Common myeloid progenitor, CD34-positive (primary cell): Measurements from ENCODE around the gene SDCBP2.

Source experiments
- CTCF ChIA-PET: fragments of 350-600 bp; sonication (Branson Sonifier 250); formaldehyde crosslinking; loops from one replicate; lab custom pipeline; 2021; ENCODE audit warnings: antibody characterized with exemption; lab: Charles Lee
- POLR2A ChIA-PET: fragments of 350-600 bp; sonication (Branson Sonifier 250); formaldehyde crosslinking; loops from one replicate; lab custom pipeline; 2021; ENCODE audit warnings: antibody characterized with exemption; lab: Charles Lee
- DNase-seq, 3 donors: peaks; one replicate each; pipeline versions ENCODE4 v3.0.0 to v3.0.0-alpha.2; 2013
- H3K27ac ChIP-seq, 2 experiments: 1 replicate in 1 of 2; 2 replicates in 1 of 2; pipeline ENCODE4 v1.7.0; 2013; ENCODE audit warnings: inconsistent platforms in 2 of 2, low read length in 2 of 2, mild to moderate bottlenecking in 2 of 2, low read depth in 1 of 2, moderate library complexity in 1 of 2; ENCODE audit not compliant: severe bottlenecking in 2 of 2, insufficient read depth in 1 of 2, poor library complexity in 1 of 2
- H3K27me3 ChIP-seq, 5 experiments: replicated peaks in 2 of 5; 1 replicate in 3 of 5; 2 replicates in 2 of 5; pipeline versions ENCODE4 v1.6.1 to v1.7.0; 2013; ENCODE audit warnings: low read length in 4 of 5, mild to moderate bottlenecking in 2 of 5, moderate library complexity in 2 of 5, inconsistent platforms in 1 of 5; ENCODE audit not compliant: insufficient read depth in 5 of 5, control insufficient read depth in 4 of 5
- H3K36me3 ChIP-seq, 4 experiments: 1 replicate in 2 of 4; 2 replicates in 2 of 4; pipeline versions ENCODE4 v1.6.1 to v1.7.0; 2013; ENCODE audit warnings: low read length in 3 of 4, control low read depth in 1 of 4, mild to moderate bottlenecking in 1 of 4; ENCODE audit not compliant: control insufficient read depth in 4 of 4, insufficient read depth in 4 of 4
- H3K4me1 ChIP-seq, 4 experiments: 1 replicate in 3 of 4; 2 replicates in 1 of 4; pipeline versions ENCODE4 v1.6.1 to v1.7.1; 2013; ENCODE audit warnings: low read length in 3 of 4, mild to moderate bottlenecking in 3 of 4, control low read depth in 1 of 4, inconsistent platforms in 1 of 4, moderate library complexity in 1 of 4; ENCODE audit not compliant: control insufficient read depth in 4 of 4, insufficient read depth in 4 of 4; ENCODE audit errors: control extremely low read depth in 1 of 4
- H3K4me3 ChIP-seq, 7 experiments: 1 replicate in 4 of 7; 2 replicates in 3 of 7; pipeline versions ENCODE4 v1.5.1 to v1.7.0; 2013; ENCODE audit warnings: mild to moderate bottlenecking in 7 of 7, low read length in 6 of 7, moderate library complexity in 6 of 7, inconsistent platforms in 2 of 7, low read depth in 2 of 7, control low read depth in 1 of 7; ENCODE audit not compliant: insufficient read depth in 4 of 7, control insufficient read depth in 1 of 7; ENCODE audit errors: extremely low read depth in 1 of 7
- H3K9me3 ChIP-seq, 5 experiments: 1 replicate in 4 of 5; 2 replicates in 1 of 5; pipeline versions ENCODE4 v1.6.1 to v1.7.1; 2013; ENCODE audit warnings: low read length in 4 of 5, mild to moderate bottlenecking in 2 of 5, inconsistent platforms in 1 of 5, low read depth in 1 of 5, moderate library complexity in 1 of 5; ENCODE audit not compliant: control insufficient read depth in 4 of 5, insufficient read depth in 2 of 5; ENCODE audit errors: control extremely low read depth in 1 of 5
- WGBS: methylation state at CpG from one replicate; pipeline ENCODE4 v1.1.5; 2013; ENCODE audit not compliant: insufficient coverage; 5-methylcytosine and 5-hydroxymethylcytosine counted together

The SDCBP2 gene

GRCh38 chr20:1310071-1310470 is 18.9 kb downstream of the SDCBP2 start:
- CTCF ChIA-PET, result interaction anchor here (1.2 to 1.7 kb wide), 4 partner anchors 12 to 128 kb away, joined by 5 to 7 read pairs (median 6); no protein-coding TSS in a partner anchor

GRCh38 chr20:1309439-1309847 is 19.5 kb downstream of the SDCBP2 start:
- CTCF ChIA-PET, result interaction anchor here (0.9 to 1.7 kb wide), 6 partner anchors 13 to 129 kb away, joined by 3 to 7 read pairs (median 5); no protein-coding TSS in a partner anchor
- POLR2A ChIA-PET, result no interaction called here
- H3K36me3 ChIP-seq, result no peaks in the 10 kb centered on the region
- no peak overlapping the region for H3K4me3 ChIP-seq
- no peaks in the 10 kb centered on the region for H3K27me3 ChIP-seq
- no peak overlapping the region for H3K27ac ChIP-seq
- WGBS, result 91% methylated on average over 6 of the region's 12 CpGs
- no peaks in the 10 kb centered on the region for H3K9me3 ChIP-seq
- DNase-seq, result no peak
- peaks cover 0 to 8% (median 4%) of the 10 kb centered on the region in 4 experiments for H3K4me1 ChIP-seq

More at GRCh38 chr20:1310071-1310470, 18.9 kb downstream of the SDCBP2 start:
- peaks cover 0 to 8% (median 4%) of the 10 kb centered on the region in 4 experiments for H3K4me1 ChIP-seq
- no peak for DNase-seq
- POLR2A ChIA-PET, result no interaction called here
- no peak overlapping the region for H3K27ac ChIP-seq
- WGBS, result 98% methylated on average over 7 of the region's 9 CpGs
- H3K9me3 ChIP-seq, result no peaks in the 10 kb centered on the region
- H3K4me3 ChIP-seq, result no peak overlapping the region
- no peaks in the 10 kb centered on the region for H3K36me3 ChIP-seq
- no peaks in the 10 kb centered on the region for H3K27me3 ChIP-seq

- WGBS, result 96% methylated on average over 6 of the region's 9 CpGs
- ChIA-PET POLR2A (no interaction called here), CTCF (interaction anchor here (0.9 to 1.8 kb wide), 5 partner anchors 19 to 201 kb away, joined by 3 to 7 read pairs (median 4); no protein-coding TSS in a partner anchor)
These were observed 20.2 kb downstream of the SDCBP2 start for GRCh38 chr20:1308702-1309095.

GRCh38 chr20:1308067-1308701 is 20.8 kb downstream of the SDCBP2 start:
- CTCF ChIA-PET, result interaction anchor here (0.9 to 1.8 kb wide), 4 partner anchors 19 to 200 kb away, joined by 3 to 5 read pairs (median 4); no protein-coding TSS in a partner anchor
- H3K4me1 ChIP-seq, result peaks cover 0 to 1% (median under 1%) of the 10 kb centered on the region in 4 experiments
- H3K36me3 ChIP-seq, result no peaks in the 10 kb centered on the region
- no peak overlapping the region for H3K27ac ChIP-seq
- H3K9me3 ChIP-seq, result no peaks in the 10 kb centered on the region
- H3K4me3 ChIP-seq, result no peak overlapping the region
- DNase-seq, result no peak
- POLR2A ChIA-PET, result no interaction called here
- no peaks in the 10 kb centered on the region for H3K27me3 ChIP-seq
- 89% methylated on average over 8 of the region's 13 CpGs for WGBS

More at GRCh38 chr20:1308702-1309095, 20.2 kb downstream of the SDCBP2 start:
- Histone ChIP-seq H3K4me1 (peaks cover 0 to 5% (median 2%) of the 10 kb centered on the region in 4 experiments), H3K9me3 (no peaks in the 10 kb centered on the region), H3K36me3 (no peaks in the 10 kb centered on the region), H3K27me3 (no peaks in the 10 kb centered on the region), H3K4me3 (no peak overlapping the region), H3K27ac (no peak overlapping the region)
- no peak for DNase-seq

GRCh38 chr20:1307571-1307971 is 21.4 kb downstream of the SDCBP2 start:
- ChIA-PET POLR2A (no interaction called here), CTCF (interaction anchor here (1.4 to 1.8 kb wide), 2 partner anchors 196 to 199 kb away, joined by 3 to 5 read pairs; no protein-coding TSS in a partner anchor)
- no peak overlapping the region for H3K27ac ChIP-seq
- H3K36me3 ChIP-seq, result no peaks in the 10 kb centered on the region
- H3K9me3 ChIP-seq, result no peaks in the 10 kb centered on the region
- H3K27me3 ChIP-seq, result no peaks in the 10 kb centered on the region
- H3K4me1 ChIP-seq, result no peaks in the 10 kb centered on the region
- no peak overlapping the region for H3K4me3 ChIP-seq
- DNase-seq, result no peak
- 96% methylated on average over 13 of the region's 13 CpGs for WGBS

GRCh38 chr20:1307171-1307570 is 21.8 kb downstream of the SDCBP2 start:
- Histone ChIP-seq H3K27me3 (no peaks in the 10 kb centered on the region), H3K9me3 (no peaks in the 10 kb centered on the region), H3K36me3 (no peaks in the 10 kb centered on the region), H3K4me3 (no peak overlapping the region), H3K4me1 (no peaks in the 10 kb centered on the region), H3K27ac (no peak overlapping the region)
- DNase-seq, result no peak
- ChIA-PET POLR2A (no interaction called here), CTCF (interaction anchor here (1.8 kb wide), 1 partner anchor 196 kb away, joined by 5 read pairs; no protein-coding TSS in a partner anchor)
- 93% methylated on average over 10 of the region's 10 CpGs for WGBS
